H4 (cell line): ENCODE measurements around the gene SRRM1. TPM values are rescaled to one million over a fixed set of nuclear protein-coding genes. Genes with fewer than 3 reads are reported as not detected.

Source experiments
- DNase-seq: peaks from one replicate; pipeline ENCODE4 v3.0.0-alpha.2; 2015; ENCODE audit warnings: low spot score
- total RNA-seq: library from RNA; depleted of rRNA; stranded (reverse); fragments of >200 nt; shearing (Covaris generic); gene quantifications from 2 replicates; pipeline ENCODE4 v1.2.3, GENCODE V29; 2014; rRNA removed

SRRM1 gene, protein sequence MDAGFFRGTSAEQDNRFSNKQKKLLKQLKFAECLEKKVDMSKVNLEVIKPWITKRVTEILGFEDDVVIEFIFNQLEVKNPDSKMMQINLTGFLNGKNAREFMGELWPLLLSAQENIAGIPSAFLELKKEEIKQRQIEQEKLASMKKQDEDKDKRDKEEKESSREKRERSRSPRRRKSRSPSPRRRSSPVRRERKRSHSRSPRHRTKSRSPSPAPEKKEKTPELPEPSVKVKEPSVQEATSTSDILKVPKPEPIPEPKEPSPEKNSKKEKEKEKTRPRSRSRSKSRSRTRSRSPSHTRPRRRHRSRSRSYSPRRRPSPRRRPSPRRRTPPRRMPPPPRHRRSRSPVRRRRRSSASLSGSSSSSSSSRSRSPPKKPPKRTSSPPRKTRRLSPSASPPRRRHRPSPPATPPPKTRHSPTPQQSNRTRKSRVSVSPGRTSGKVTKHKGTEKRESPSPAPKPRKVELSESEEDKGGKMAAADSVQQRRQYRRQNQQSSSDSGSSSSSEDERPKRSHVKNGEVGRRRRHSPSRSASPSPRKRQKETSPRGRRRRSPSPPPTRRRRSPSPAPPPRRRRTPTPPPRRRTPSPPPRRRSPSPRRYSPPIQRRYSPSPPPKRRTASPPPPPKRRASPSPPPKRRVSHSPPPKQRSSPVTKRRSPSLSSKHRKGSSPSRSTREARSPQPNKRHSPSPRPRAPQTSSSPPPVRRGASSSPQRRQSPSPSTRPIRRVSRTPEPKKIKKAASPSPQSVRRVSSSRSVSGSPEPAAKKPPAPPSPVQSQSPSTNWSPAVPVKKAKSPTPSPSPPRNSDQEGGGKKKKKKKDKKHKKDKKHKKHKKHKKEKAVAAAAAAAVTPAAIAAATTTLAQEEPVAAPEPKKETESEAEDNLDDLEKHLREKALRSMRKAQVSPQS
- 21.0 and 34.3 TPM in 2 replicates for total RNA-seq

DNA sequence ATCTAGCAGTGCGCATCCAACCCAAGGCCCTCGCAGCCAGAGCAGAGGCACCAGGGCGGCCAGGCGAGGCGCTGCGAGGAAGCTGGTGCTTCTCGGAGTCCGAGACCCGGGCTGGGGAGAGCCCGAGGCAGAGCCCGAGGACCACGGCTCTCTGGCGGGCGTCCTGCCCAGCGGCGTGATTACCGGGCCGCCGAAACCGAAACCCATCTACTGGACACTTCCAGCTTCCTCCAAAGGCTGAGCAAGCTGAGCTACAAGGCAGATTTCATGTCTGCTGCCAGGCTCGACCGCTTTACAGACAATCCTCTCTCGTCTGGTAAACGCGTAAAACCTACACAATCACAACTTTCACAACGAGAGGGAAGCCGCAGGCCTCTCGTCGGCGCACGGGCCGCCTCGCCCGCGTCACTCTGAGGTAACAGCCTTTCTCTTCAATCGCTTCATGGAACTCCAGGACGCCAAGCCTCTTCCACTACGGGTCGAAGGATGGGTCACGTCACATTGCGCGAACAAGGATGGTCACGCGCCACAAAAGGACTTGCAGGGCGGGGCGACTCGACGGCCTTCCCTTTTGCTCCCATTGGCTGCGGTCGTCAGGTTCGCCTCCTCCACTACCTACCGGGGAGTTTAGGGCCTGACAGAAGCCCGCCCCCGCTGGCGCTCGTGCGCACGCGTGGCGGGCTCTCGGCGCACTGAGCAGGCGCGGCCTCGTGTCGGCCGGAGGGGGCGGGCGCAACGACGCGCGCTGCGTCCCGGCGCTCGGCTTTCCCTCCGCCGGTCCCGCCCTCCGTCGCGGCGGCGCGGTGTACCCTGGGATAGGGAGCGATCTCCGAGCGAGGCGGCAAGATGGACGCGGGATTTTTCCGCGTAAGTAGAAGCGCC lies at the start of gene SRRM1:
Gene SRRM1, plus strand, starts transcription at position 822 of the 882 bp plus-strand sequence. Its CDS starts 25 bp downstream, at position 847.
- peak; percentile 100 for DNase-seq

DNA sequence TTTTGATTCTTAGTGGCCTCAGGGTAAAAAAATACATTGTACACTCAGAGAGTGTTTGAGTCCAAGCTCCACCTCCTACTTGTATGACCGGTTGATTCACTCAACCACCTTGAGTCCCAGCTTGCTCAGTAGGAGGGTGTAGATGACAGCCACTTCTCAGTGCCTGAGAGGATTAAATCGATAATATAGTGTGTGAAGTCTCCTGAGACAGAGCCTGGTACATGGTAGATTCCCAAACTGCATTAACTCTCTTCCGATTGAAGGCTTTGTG lies 48.8 kb upstream of the SRRM1 start:
- no peak for DNase-seq

DNA sequence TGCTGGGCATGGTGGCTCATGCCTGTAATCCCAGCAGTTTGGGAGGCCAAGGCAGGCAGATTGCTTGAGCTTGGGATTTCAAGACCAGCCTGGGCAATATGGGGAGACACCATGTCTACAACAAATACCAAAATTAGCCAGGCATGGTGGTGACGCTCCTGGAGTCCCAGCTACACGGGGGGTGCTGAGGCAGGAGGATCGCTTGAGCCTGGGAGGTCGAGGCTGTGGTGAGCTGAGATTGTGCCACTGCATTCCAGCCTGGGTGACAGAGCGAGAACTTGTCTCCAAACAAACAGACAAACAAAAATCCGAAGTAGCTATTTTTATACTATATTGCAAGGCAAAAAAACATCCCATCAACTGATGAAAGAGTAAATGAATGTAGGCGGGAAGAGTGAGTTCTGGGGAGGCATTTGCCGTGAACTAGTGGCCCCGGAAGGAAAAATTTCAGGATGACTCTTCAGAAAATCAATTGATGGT lies 46.7 kb upstream of the SRRM1 start:
- no peak for DNase-seq

DNA sequence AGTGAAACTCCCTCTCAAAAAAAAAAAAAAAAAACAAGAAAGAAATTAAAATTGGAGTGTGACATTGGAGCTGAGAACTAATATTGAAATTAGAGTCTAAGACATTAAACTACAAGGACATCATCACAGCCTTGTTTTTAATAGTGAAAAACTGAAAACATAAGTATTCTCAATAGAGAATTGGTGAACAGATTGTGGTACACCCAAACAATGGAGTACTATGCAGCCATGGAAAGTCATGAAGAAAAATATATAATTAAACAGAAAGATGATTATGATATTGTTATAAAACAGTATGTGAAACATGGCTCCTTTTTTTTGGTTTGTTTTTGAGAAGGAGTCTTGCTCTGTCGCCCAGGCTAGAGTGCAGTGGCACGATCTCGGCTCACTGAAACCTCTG lies 43.8 kb upstream of the SRRM1 start:
- DNase-seq: no peak

DNA sequence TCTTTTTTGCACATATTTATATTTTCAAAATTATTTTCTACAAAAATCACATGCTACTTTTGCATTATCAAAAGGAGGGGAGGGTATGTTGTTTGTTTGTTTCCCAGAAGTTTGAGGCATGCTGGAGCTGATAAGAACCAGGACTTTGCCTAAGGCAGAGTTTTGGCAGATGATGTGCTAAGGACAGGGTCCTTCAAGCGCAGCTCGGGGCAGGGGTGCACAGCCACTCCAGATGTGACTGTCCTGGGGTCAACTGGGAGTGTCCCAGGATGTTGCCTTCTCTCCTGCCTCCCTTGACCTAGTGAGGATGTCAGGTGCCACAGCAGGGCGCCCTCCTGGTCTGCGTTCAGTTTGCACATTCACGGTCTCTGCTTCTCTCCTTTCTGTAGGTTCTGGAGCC lies 42.6 kb upstream of the SRRM1 start:
- no peak for DNase-seq

DNA sequence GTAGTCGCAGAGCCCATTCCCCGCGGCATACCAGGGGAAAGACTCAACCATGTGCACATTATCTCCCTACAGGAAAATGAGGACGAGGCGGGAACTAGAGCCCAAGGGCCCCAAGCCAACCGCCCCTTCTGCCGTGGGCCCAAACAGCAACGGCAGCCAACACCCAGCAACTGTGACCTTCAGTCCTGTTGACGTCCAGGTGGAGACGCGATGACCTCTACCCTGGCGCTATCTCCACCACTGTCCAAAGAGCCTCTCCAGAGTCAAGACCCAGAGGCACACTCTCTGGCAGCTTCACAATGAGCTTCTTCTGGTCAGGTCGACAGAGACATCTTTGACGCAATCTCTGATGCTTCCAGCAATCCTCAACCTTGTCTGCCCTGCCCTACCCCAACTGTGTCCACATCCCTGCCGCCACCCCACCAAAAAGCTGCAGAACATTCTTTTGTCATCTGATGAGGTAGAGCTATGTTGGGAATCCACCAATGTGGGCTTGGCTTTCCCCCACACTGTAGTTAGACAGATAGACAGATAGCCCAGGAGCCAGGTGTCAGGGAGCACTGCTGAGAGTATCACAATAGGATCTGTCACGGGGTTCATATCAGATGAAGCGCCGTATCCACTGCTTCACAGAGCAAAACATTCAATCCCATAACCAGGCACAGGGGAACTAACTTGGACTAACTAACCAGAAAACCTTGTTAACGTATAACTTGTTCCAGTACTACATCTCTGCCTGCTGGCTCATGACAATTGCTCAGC lies 37.4 kb upstream of the SRRM1 start:
- DNase-seq: no peak

DNA sequence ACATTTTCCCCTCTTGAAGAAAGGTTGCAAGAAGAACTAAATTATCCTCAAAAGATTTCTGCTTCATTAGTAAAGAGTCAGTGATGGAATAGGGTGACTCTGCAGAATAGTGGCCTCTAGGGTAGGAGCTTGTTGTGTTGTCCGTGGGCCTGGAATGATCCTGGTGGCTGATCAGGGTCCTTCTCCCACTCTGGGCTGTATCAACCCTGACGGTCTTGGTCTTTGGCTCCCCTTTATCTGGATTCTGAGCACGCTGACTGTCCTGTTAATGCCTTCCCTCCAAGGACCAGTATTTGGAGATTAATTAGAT lies 36.9 kb upstream of the SRRM1 start:
- DNase-seq: no peak

DNA sequence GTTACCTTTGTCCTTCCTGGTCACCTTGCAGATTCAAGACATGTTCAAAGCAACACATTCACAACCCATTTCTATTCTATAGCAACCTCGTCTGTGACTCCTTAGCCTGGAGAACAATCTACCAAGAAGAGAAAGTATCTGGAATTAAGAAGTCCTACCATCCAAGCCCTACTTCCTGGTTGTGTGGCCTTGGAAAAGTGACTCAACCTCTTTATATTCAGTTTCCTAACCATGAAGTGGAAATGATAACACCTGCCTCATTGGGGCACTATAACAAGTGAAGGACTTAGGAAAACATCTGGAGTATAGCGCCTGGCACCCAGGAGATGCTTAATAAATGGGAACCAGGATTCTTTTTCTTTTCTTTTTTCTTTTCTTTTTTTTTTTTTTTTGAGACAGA lies 36.5 kb upstream of the SRRM1 start:
- DNase-seq: no peak

DNA sequence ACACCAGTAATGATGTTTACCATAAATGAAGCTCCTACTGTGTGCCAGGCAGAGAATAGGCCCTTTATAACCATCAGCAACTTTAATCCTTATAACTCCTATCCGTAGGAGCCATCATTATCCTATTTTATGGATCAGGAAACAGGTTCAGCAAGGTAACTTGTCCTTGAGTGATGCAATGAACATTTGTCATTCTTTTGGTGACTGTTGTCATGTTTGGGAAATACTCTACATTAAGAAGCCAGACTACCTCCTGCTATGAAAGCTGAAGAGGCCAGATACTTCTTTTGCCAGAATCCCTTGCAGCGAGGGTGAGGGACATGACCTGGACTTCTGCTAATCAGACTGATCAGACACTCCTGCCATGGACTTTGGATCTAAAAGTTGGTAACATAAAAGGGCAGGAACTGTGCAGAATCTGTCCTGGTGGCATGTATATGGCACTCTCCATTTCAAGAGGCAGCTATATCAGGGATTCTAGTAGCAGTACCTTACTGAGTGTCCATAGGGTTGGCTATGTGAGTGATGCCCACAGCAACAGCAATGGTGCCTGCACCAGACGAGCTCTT lies 33.1 kb upstream of the SRRM1 start:
- no peak for DNase-seq

DNA sequence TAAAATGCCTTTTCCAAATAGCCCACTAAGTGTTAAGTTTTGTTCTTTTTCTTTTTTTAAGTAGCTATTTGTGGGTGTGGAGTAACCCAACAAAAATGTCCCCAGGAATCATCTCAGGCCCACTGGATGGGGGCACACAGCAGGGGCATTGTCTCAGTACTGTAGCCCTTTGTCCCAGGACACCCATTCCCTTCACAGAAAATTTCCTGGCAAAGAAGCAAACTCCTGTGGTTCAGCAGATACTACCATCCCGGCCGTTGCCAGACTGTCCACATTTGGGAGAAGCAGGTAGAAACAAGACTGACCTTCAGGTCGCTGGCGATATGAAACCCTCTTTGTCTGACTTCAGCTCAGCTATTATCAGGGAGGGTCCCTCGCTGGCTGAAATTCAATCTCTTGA lies 23.7 kb upstream of the SRRM1 start:
- no peak for DNase-seq

DNA sequence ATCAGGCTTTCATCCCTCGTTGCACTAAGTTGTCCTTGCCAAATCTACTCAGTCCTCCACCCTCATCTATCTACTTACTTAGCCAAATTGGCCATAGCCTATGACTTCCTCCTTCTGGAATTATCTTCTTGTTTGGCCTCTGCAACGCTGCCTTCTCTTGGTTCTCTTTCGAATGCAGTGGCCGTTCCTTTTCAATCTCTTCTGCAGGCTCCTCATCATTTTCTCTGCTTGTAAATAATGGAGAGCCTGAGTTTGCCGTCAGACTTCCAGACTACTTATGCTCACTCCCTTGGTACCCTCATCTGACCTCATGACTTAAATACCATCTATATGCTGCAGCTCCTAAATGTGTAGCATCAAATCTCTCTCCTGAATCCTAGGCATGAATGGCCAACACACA lies 22.4 kb upstream of the SRRM1 start:
- DNase-seq: no peak

DNA sequence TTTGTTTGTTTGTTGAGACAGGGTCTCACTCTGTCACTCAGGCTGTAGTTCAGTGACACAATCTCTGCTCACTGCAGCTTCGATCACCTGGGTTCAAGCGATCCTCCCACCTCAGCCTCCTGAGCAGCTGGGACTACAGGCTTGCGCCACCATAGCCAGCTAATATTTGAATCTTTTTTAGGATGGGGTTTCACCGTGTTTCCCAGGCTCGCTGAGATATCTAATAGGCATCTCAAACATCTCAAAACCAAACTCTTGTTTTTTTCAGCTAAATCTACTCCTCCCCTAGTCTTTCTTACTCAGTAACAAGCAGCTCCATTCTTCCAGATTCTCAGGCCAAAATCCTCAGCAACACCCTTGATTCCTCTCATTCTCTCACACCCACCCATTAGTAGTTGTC lies 22.0 kb upstream of the SRRM1 start:
- DNase-seq: no peak

DNA sequence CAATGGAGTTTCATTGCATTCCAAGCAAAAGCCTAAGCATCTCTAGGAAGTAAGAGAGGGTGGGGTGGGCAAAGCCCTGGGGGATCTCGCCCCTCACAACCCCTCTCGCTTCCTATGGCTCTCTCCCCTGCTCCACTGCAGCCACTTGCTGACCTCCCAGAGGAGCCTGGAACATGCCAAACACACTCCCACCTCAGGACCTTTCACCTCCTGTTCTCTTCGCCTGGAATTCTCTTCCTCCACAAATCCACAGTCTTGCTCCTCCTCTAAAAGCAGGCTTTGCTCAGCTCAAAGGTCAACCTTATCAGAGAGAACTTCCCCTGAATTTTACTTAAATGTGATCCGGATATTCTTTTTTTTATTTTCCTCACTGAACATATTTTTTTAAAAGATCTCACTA lies 20.9 kb upstream of the SRRM1 start:
- DNase-seq: no peak

DNA sequence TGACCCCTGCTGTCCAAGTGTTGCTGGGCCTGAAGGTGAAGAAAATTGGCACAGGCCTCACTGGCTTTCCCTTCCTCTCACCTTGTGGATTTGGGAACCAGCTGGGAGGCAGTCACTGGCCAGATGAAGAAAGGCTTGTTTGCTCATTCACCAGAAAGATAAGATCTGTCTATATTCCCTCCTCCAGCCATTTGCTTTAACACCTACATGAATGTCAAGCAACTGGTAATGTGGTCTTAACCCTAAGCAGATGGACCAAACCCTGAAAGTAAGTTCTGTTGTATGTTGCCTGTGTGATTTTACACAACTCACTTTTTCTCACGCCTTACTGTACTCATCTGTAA lies 10.3 kb upstream of the SRRM1 start:
- DNase-seq: no peak

DNA sequence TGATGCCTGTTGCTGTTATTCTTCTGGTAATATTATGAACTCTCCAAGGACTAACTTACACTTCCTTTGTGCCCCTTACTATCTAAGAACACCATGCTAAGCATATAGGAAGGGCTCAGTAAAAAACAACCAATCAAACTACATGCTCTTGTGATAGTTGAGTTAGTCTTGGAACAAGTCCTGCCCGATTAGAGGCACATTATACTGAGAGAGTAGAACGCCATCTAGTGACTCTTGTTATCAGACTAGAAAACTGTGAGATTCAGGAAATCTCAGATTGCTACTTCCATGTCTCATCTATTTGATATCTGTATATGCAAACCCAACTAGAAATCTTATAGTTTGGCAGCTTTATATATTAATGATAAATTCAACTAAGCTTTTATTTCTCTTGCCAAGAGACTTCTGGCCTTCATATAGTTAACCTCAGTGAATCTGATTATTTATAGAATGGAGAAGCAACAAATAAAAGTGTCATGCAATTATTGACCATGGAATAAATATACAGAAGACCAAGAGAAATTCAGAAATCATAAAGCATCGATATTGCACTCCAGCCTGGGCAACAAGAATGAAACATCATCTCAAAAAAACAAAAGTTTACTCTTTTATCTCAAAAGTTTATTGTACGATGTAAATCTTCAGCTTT lies 7.8 kb upstream of the SRRM1 start:
- DNase-seq: peak; percentile 69

DNA sequence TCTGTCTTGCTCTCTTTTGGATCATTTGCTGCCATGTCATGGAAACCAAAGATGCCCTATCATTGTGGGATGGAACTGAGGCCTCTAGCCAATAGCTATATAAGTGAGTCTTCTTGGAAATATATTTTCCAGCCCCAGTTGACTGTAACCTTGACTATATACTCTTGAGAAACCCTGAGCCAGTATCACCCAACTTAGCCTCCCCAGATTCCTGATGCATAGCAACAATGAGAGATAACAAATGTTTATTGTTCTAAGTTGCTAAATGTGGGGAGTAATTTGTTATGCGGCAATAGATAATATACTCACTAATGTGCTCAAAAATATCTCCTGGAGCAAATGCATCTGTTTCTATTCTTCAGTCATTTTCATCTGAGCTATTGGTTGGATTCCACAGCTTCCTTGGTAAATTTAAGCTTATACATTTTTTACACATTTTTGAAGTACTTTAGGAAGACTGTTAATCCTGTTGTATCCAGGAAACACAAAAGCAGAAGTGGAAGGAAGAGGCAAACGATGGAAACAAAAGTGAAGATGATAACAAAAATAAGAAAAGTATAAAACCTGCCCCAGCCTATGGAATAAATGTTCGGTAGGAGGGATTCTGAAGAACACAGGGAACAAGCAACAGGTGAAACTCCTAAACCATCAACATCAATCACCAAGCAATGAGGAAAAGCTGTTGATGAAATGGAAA lies 6.3 kb upstream of the SRRM1 start:
- no peak for DNase-seq

DNA sequence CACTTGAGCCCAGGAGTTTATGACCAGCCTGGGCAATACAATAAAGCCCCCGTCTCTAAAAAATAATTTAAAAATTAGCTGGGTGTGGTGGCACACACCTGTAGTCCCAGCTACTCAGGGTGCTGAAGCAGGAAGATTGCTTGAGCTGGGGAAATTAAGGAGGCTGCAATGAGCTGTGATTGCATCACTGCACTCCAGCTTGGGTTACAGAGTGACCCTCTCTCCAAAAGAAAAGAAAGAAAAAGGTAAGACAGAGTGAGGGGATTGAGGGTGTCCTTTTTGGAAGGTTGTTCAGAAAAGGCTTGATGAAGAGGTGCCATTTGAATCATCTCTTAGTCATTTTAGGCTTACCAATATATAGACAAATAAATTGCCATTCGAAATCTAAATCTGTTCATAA lies 4.0 kb upstream of the SRRM1 start:
- DNase-seq: no peak

DNA sequence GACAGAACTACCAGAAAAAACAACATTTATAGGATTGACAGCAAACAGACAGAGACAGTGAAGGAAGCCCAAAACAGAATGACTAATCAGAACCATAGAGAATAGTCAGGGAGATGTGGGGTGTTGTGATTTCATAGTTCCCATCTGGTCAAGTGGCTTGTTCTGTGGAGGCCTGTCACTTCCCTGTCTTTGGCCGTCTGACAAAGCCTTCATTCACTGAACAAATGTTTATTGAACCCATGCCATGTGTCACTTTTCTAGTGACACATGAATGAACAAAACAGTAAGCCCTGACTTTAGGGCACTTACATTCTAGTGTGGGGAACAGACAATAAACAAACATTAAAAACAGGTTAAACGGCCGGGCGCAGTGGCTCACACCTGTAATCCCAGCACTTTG lies 3.2 kb upstream of the SRRM1 start:
- DNase-seq: no peak

DNA sequence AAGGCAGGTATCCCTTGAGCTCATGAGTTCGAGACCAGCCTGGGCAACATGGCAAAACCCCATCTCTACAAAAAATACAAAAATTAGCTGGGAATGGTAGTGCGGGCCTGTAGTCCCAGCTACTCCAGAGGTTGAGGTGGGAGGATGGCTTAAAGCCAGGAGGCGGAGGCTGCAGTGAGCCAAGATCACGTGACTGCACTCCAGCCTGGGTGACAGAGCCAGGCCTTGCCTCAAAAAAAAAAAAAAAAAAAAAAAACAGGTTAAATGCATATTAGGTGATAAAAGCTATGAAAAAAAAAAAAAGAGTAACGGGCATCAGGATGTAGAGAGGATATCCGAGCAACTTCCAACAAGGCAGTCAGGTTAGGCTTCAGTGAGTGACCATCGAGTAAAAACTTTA lies 2.8 kb upstream of the SRRM1 start:
- no peak for DNase-seq

DNA sequence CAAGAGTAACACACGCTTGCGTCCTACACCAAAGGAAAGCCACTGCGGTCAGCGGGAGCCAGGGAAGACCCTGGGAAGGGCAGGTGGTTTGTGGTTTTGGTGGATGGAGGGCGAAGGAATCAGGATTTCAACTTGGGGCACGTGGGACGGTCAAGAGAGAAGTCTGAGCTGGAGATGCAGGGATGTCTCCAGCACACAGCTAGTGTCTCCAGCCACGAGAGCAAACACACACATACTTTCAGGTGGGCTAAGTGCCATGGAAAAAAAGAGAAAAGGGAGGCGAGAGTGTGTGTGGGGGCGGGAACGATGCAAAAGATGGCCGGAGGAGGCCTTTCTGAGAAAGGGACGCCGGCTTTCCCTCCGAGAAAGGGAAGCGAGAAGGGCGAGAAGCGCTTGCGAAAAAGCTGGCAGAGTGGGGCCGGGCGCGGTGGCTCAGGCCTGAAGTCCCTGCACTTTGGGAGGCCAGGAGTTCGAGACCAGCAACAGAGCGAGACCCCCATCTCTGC lies 1.4 kb upstream of the SRRM1 start:
- DNase-seq: no peak
